ENCODE measurements around the gene PIMREG.

Gene PIMREG

GRCh38 chr17:6498901-6499540 lies 54.8 kb downstream of the PIMREG start:
- DNase-seq (ENCODE audit: low read depth): no peak
